H1 (cell line): ENCODE measurements around the gene CUL9. TPM values are rescaled to one million over a fixed set of nuclear protein-coding genes. Genes with fewer than 3 reads are reported as not detected.
A peak's percentile ranks its signal among the peaks of the same experiment; 100 is the strongest.

Experiments used
- CTCF ChIA-PET: fragments of 300-600 bp; sonication (Branson Sonifier 250); formaldehyde crosslinking; loops from one replicate; lab custom pipeline; 2021; ENCODE audit not compliant: partially characterized antibody; lab: Charles Lee
- POLR2A ChIA-PET: fragments of 300-600 bp; sonication (Branson Sonifier 250); formaldehyde crosslinking; loops from one replicate; lab custom pipeline; 2021; ENCODE audit warnings: inconsistent platforms; ENCODE audit not compliant: partially characterized antibody; lab: Charles Lee
- DNase-seq, 2 experiments: peaks; one replicate each; pipeline versions ENCODE4 v3.0.0 to v3.0.0-alpha.2; 2010 to 2022; ENCODE audit warnings: low spot score in 2 of 2, low read depth in 1 of 2, mixed read lengths in 1 of 2
- FAIRE-seq: peaks from 2 replicates; lab custom pipeline; 2011; peaks lifted over from hg19 to GRCh38; lab: Jason Lieb, UNC
- H2AFZ ChIP-seq: 2 replicates; pipeline ENCODE4 v1.8.1; 2012; ENCODE audit warnings: low read length, inconsistent platforms
- H2AK5ac ChIP-seq: 2 replicates; pipeline ENCODE4 v1.6.1; 2013; ENCODE audit warnings: low read depth, low read length
- H2BK120ac ChIP-seq: replicated peaks from 2 replicates; pipeline ENCODE3; 2013; ENCODE audit warnings: low read depth, low read length, inconsistent platforms
- H2BK12ac ChIP-seq: 2 replicates; pipeline ENCODE4 v1.6.1; 2013; ENCODE audit warnings: low read depth, low read length
- H2BK15ac ChIP-seq: 2 replicates; pipeline ENCODE4 v1.6.1; 2013; ENCODE audit warnings: low read length
- H2BK20ac ChIP-seq: 2 replicates; pipeline ENCODE4 v1.6.1; 2013; ENCODE audit warnings: low read length
- H2BK5ac ChIP-seq: 2 replicates; pipeline ENCODE4 v1.6.1; 2013; ENCODE audit warnings: low read depth, low read length
- H3K14ac ChIP-seq: 2 replicates; pipeline ENCODE4 v1.6.1; 2013; ENCODE audit warnings: inconsistent platforms; ENCODE audit not compliant: insufficient read length
- H3K18ac ChIP-seq: 2 replicates; pipeline ENCODE4 v1.6.1; 2013; ENCODE audit warnings: low read length; ENCODE audit errors: extremely low read depth
- H3K23ac ChIP-seq: 2 replicates; pipeline ENCODE4 v1.6.1; 2013; ENCODE audit warnings: inconsistent platforms; ENCODE audit not compliant: insufficient read length
- H3K23me2 ChIP-seq: 2 replicates; pipeline ENCODE4 v1.6.1; 2013; ENCODE audit warnings: low read depth, low read length
- H3K27ac ChIP-seq: 2 replicates; pipeline ENCODE4 v1.6.1; 2011; ENCODE audit warnings: low read depth, low read length, inconsistent platforms
- H3K27me3 ChIP-seq, 4 experiments: replicated peaks in 1 of 4; 1 replicate in 1 of 4; 2 replicates in 3 of 4; pipeline versions ENCODE4 v1.6.1 to v1.8.1; 2011 to 2013; ENCODE audit warnings: low read length in 3 of 4, mild to moderate bottlenecking in 3 of 4, inconsistent platforms in 2 of 4, mixed read lengths in 2 of 4, moderate library complexity in 1 of 4; ENCODE audit not compliant: control insufficient read depth in 3 of 4, insufficient read depth in 3 of 4; ENCODE audit errors: extremely low read depth in 1 of 4
- H3K36me3 ChIP-seq, 4 experiments: 2 replicates each; pipeline versions ENCODE4 v1.6.1 to v1.8.1; 2011 to 2013; ENCODE audit warnings: mild to moderate bottlenecking in 4 of 4, low read length in 3 of 4, moderate library complexity in 2 of 4, control low read depth in 1 of 4, inconsistent platforms in 1 of 4; ENCODE audit not compliant: insufficient read depth in 4 of 4, control insufficient read depth in 2 of 4
- H3K4ac ChIP-seq: replicated peaks from 2 replicates; pipeline ENCODE3; 2013; ENCODE audit warnings: low read length, low read depth, mixed read lengths, inconsistent platforms; ENCODE audit not compliant: insufficient read length
- H3K4me1 ChIP-seq, 4 experiments: replicated peaks in 1 of 4; 1 replicate in 1 of 4; 2 replicates in 3 of 4; pipeline versions ENCODE4 v1.6.1 to v1.8.1; 2011 to 2013; ENCODE audit warnings: low read length in 3 of 4, inconsistent platforms in 2 of 4, mixed read lengths in 1 of 4; ENCODE audit not compliant: insufficient read depth in 4 of 4, control insufficient read depth in 3 of 4
- H3K4me2 ChIP-seq, 2 experiments: 2 replicates each; pipeline versions ENCODE4 v1.6.1 to v1.8.1; 2011 to 2013; ENCODE audit warnings: low read depth in 2 of 2, low read length in 2 of 2, control low read depth in 1 of 2, inconsistent platforms in 1 of 2, mild to moderate bottlenecking in 1 of 2; ENCODE audit not compliant: insufficient read depth in 1 of 2
- H3K4me3 ChIP-seq, 4 experiments: fragments of 200-600, 300-600 bp in 1 of 4; sonication (generic), shearing (Covaris generic), sonication (Bioruptor Twin) in 1 of 4; 2 replicates each; pipeline versions ENCODE4 v1.5.1 to v1.8.1; 2011 to 2016; ENCODE audit warnings: low read length in 4 of 4, low read depth in 3 of 4, control low read depth in 2 of 4, inconsistent platforms in 2 of 4, mild to moderate bottlenecking in 2 of 4, mixed read lengths in 1 of 4, moderate library complexity in 1 of 4; ENCODE audit not compliant: insufficient read depth in 2 of 4; ENCODE audit errors: extremely low read depth in 1 of 4
- H3K56ac ChIP-seq: replicated peaks from 2 replicates; pipeline ENCODE3; 2013; ENCODE audit warnings: low read depth, mild to moderate bottlenecking, mixed read lengths, low read length, inconsistent platforms; ENCODE audit not compliant: insufficient read length
- H3K79me1 ChIP-seq: 2 replicates; pipeline ENCODE4 v1.6.1; 2013; ENCODE audit warnings: low read depth, low read length, control low read depth
- H3K79me2 ChIP-seq, 2 experiments: 2 replicates each; pipeline versions ENCODE4 v1.6.1 to v1.8.1; 2012 to 2013; ENCODE audit warnings: low read length in 2 of 2, mild to moderate bottlenecking in 2 of 2, inconsistent platforms in 1 of 2; ENCODE audit not compliant: insufficient read depth in 2 of 2, control insufficient read depth in 1 of 2
- H3K9ac ChIP-seq, 4 experiments: replicated peaks in 1 of 4; 1 replicate in 1 of 4; 2 replicates in 3 of 4; pipeline versions ENCODE4 v1.6.1 to v1.8.1; 2011 to 2013; ENCODE audit warnings: low read depth in 3 of 4, low read length in 3 of 4, control low read depth in 2 of 4, mild to moderate bottlenecking in 2 of 4, moderate library complexity in 2 of 4, inconsistent platforms in 1 of 4; ENCODE audit errors: extremely low read depth in 1 of 4
- H3K9me3 ChIP-seq, 2 experiments: 2 replicates each; pipeline versions ENCODE4 v1.6.1 to v1.8.1; 2012 to 2013; ENCODE audit warnings: mild to moderate bottlenecking in 2 of 2, moderate library complexity in 2 of 2, control low read depth in 1 of 2, inconsistent platforms in 1 of 2, low read depth in 1 of 2, low read length in 1 of 2, mixed read lengths in 1 of 2; ENCODE audit not compliant: insufficient read depth in 2 of 2
- H4K20me1 ChIP-seq, 2 experiments: replicated peaks in 1 of 2; 2 replicates each; pipeline versions ENCODE3 to v1.8.1; 2011 to 2013; ENCODE audit warnings: inconsistent platforms in 2 of 2, low read length in 2 of 2, mild to moderate bottlenecking in 1 of 2; ENCODE audit not compliant: insufficient read depth in 2 of 2, control insufficient read depth in 1 of 2
- H4K5ac ChIP-seq: 2 replicates; pipeline ENCODE4 v1.6.1; 2013; ENCODE audit warnings: low read length, low read depth, mixed read lengths, inconsistent platforms; ENCODE audit not compliant: insufficient read length
- H4K8ac ChIP-seq: 2 replicates; pipeline ENCODE4 v1.8.0; 2013; ENCODE audit warnings: mild to moderate bottlenecking, moderate library complexity, low read length, inconsistent platforms; ENCODE audit not compliant: insufficient read depth; ENCODE audit errors: extremely low read depth
- H4K91ac ChIP-seq: replicated peaks from 2 replicates; pipeline ENCODE3; 2013; ENCODE audit warnings: low read length, mixed read lengths, inconsistent platforms; ENCODE audit not compliant: insufficient read length
- ASH2L ChIP-seq: fragments of 200-600, 300-600 bp; sonication (generic); IDR thresholded peaks from one replicate; pipeline ENCODE4 v1.7.1; 2017; ENCODE audit warnings: low read length
- CBX5 ChIP-seq: fragments of 300-800, 300-1000 bp; sonication (generic); IDR thresholded peaks from 2 replicates; pipeline ENCODE4 v1.7.1; 2016; ENCODE audit warnings: antibody characterized with exemption, low read length, low read depth
- CBX8 ChIP-seq: fragments of 300-800, 300-1000 bp; sonication (generic); IDR thresholded peaks from 2 replicates; pipeline ENCODE4 v1.7.1; 2016; ENCODE audit warnings: low read depth, low read length, borderline replicate concordance
- CREB1 ChIP-seq: IDR thresholded peaks from 2 replicates; pipeline ENCODE4 v1.6.1; 2012; ENCODE audit warnings: inconsistent platforms
- EP300 ChIP-seq, 2 experiments: IDR thresholded peaks; 1 replicate in 1 of 2; 2 replicates in 1 of 2; pipeline ENCODE4 v1.6.1; 2011 to 2012; ENCODE audit warnings: low read depth in 2 of 2, low read length in 2 of 2, mild to moderate bottlenecking in 2 of 2, borderline replicate concordance in 1 of 2, inconsistent platforms in 1 of 2, moderate library complexity in 1 of 2
- HDAC2 ChIP-seq, 2 experiments: fragments of 300-600 bp in 1 of 2; sonication (generic) in 1 of 2; IDR thresholded peaks; 2 replicates each; pipeline ENCODE4 v1.6.1; 2011 to 2012; ENCODE audit warnings: low read depth in 2 of 2, low read length in 2 of 2, mild to moderate bottlenecking in 2 of 2, moderate library complexity in 2 of 2, borderline replicate concordance in 1 of 2, inconsistent platforms in 1 of 2
- JUN ChIP-seq: IDR thresholded peaks from 2 replicates; pipeline ENCODE4 v1.6.1; 2011; ENCODE audit warnings: low read depth, mild to moderate bottlenecking, improper control_type of control experiment, low read length
- POLR2AphosphoS5 ChIP-seq: IDR thresholded peaks from 2 replicates; pipeline ENCODE4 v1.6.1; 2011; ENCODE audit warnings: low read depth, low read length
- WGBS, 2 experiments: shearing (Covaris generic) in 1 of 2; methylation state at CpG; one replicate each; pipeline versions ENCODE4 v1.1.6 to v1.1.7; 2013 to 2015; ENCODE audit warnings: low lambda C conversion rate in 2 of 2, mixed read lengths in 2 of 2, inconsistent platforms in 1 of 2, low coverage in 1 of 2, missing lambda C conversion rate in 1 of 2; ENCODE audit not compliant: insufficient replicate concordance in 2 of 2, insufficient coverage in 1 of 2, insufficient read length in 1 of 2; ENCODE audit errors: extremely low coverage in 1 of 2, missing lambda C conversion rate in 1 of 2; 5-methylcytosine and 5-hydroxymethylcytosine counted together
- polyA plus RNA-seq, 7 experiments: library from polyadenylated mRNA; depleted of rRNA in 3 of 7; stranded (reverse) in 5 of 7; unstranded in 2 of 7; fragments of >200 nt in 5 of 7; fragments of 200-250 nt in 2 of 7; gene quantifications; 1 replicate in 5 of 7; 2 replicates in 1 of 7; 4 replicates in 1 of 7; pipeline versions ENCODE4 v1.2.1 to v1.2.3, GENCODE V29; 2011 to 2013; ENCODE audit warnings: missing spikeins in 2 of 7, mixed read lengths in 2 of 7
- total RNA-seq: library from RNA; stranded (reverse); fragmentation: NEBNext Ultra II Directional; extraction: Animal tissue kit (Norgen Biotek cat#: 25700); gene quantifications from 2 replicates; pipeline ENCODE4 v1.2.1, GENCODE V29; 2021
- TF ChIP-seq, protein P1 (sequence below): IDR thresholded peaks from 2 replicates; pipeline ENCODE4 v1.6.1; 2011; ENCODE audit warnings: low read depth, mild to moderate bottlenecking, low read length; ENCODE audit not compliant: insufficient read depth

CUL9 gene
- total and polyA plus RNA-seq, 2 of the 8 experiments (the other 6 are each of a cell fraction or from before 2014, with no cell fraction given) = 7.7 to 9.8 TPM

DNA sequence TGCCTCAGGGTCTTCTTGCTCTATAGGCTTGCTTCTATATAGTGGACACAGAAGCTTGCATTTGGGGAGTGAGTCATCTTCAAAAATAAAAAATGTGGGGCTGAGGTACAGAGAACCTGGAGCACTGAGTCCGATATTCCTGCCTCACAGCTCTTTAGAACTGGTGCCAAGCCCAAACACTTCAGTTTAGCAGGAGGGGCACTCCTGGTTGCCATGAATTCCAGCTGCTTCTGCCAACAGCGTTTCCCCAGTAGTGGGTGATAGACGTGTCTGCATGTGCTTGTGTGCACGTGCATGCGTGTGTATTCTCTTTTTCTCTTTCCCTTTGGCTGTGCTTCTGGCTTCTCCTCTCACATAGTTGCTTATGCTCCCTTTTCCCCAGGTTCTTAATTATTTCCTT lies 35.4 kb downstream of the CUL9 start:
- Histone ChIP-seq H3K9ac (no peak overlapping the region), H4K20me1 (peaks cover 3% of the 10 kb centered on the region in 2 experiments), H3K36me3 (no peaks in the 10 kb centered on the region), H3K14ac (no peak overlapping the region), H4K91ac (no peak overlapping the region), H2BK15ac (0 out of 2 replicates have a peak overlapping the region, but pooled peaks have one; percentile 53), H3K4me2 (no peak overlapping the region), H2BK20ac (no peak overlapping the region), H3K23ac (no peak overlapping the region), H2BK120ac (no peak overlapping the region), H3K18ac (no peak overlapping the region), H3K27me3 (no peaks in the 10 kb centered on the region), H3K56ac (no peak overlapping the region), H3K79me1 (0 out of 2 replicates have a peak, but pooled peaks cover 2% of the 10 kb centered on the region), H2BK12ac (no peak overlapping the region), H4K8ac (no peak overlapping the region), H3K4me1 (peaks cover 0 to 4% (median 0%) of the 10 kb centered on the region in 4 experiments; a peak in 1 of 7 replicates), H3K4ac (no peak overlapping the region), H3K79me2 (no peaks in the 10 kb centered on the region), H3K23me2 (no peaks in the 10 kb centered on the region), H2AK5ac (no peak overlapping the region), H2AFZ (no peak overlapping the region), H2BK5ac (no peak overlapping the region), H4K5ac (no peak overlapping the region), H3K9me3 (no peaks in the 10 kb centered on the region), H3K27ac (no peak overlapping the region), H3K4me3 (no peak overlapping the region)
- POLR2A ChIA-PET = interaction anchor here (0.8 to 1.9 kb wide), 4 partner anchors 12 to 158 kb away, joined by 3 to 5 read pairs (median 4); partner anchors contain the start of genes DNPH1, KLC4 and MRPL2
- CTCF ChIA-PET = interaction anchor here (1.0 to 1.1 kb wide), 2 partner anchors 11 to 289 kb away, joined by 4 read pairs; partner anchors contain the start of gene DNPH1
- WGBS, 2 experiments = 85% methylated on average over 5 of the region's 5 CpGs; no CpG with 5 or more reads in 1 of the 2 experiments
- DNase-seq (no peak), FAIRE-seq (no peak)
- TF ChIP-seq CBX8 = no peak
- TF ChIP-seq EP300 (IDR thresholded peaks at IDR 0.05; ENCODE audit: borderline replicate concordance in 1 of 2, low read depth in 2 of 2, low read length in 2 of 2) = no peak
- no peak for TF ChIP-seq JUN
- no peak for TF ChIP-seq POLR2AphosphoS5
- TF ChIP-seq CREB1 = no peak
- TF ChIP-seq HDAC2 (IDR thresholded peaks at IDR 0.05; ENCODE audit: borderline replicate concordance in 1 of 2, low read depth in 2 of 2, low read length in 2 of 2) = no peak
- TF ChIP-seq CBX5 = no peak
- TF ChIP-seq ASH2L = no peak
- TF ChIP-seq, protein P1, sequence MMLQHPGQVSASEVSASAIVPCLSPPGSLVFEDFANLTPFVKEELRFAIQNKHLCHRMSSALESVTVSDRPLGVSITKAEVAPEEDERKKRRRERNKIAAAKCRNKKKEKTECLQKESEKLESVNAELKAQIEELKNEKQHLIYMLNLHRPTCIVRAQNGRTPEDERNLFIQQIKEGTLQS = no peak
